C4-2B (cell line): ENCODE results near the gene TSACC.

Experiments
- ZFX ChIP-seq: fragments of 450-650 bp; IDR thresholded peaks from 2 replicates; pipeline ENCODE4 v1.6.1; 2017
- TF ChIP-seq, protein P1 (sequence below): fragments of 450-650 bp; conservative IDR thresholded peaks from 2 replicates; pipeline ENCODE4 v1.5.1; 2017; ENCODE audit warnings: mild to moderate bottlenecking

DNA sequence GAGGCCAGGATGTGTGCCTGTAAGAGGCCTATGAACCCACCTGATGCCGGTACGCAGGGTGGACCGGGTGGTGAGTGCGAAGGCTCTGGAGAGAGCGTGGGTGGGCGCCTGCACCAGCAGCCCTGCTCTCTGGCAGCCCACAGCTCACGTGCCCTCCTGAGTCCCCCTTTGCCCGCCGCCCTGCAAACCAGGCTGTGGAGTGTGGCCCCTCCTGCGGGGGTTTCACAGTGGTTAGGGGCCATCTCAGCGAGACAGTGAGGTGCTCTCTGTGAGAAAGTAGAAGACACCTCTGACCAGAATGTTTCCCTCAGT, 53.0 kb downstream of the TSACC start:
- TF ChIP-seq, protein P1, sequence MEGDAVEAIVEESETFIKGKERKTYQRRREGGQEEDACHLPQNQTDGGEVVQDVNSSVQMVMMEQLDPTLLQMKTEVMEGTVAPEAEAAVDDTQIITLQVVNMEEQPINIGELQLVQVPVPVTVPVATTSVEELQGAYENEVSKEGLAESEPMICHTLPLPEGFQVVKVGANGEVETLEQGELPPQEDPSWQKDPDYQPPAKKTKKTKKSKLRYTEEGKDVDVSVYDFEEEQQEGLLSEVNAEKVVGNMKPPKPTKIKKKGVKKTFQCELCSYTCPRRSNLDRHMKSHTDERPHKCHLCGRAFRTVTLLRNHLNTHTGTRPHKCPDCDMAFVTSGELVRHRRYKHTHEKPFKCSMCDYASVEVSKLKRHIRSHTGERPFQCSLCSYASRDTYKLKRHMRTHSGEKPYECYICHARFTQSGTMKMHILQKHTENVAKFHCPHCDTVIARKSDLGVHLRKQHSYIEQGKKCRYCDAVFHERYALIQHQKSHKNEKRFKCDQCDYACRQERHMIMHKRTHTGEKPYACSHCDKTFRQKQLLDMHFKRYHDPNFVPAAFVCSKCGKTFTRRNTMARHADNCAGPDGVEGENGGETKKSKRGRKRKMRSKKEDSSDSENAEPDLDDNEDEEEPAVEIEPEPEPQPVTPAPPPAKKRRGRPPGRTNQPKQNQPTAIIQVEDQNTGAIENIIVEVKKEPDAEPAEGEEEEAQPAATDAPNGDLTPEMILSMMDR = no peak
- no peak for TF ChIP-seq ZFX
